Activated CD4-positive, alpha-beta T cell treated with anti-CD3 and anti-CD28 coated beads for 4 hours (primary cell): Measurements from ENCODE around the gene MED13L.

ENCODE experiments used
- DNase-seq, 2 donors: peaks; one replicate each; pipeline ENCODE4 v3.0.0-alpha.2; 2020

Gene MED13L

DNA sequence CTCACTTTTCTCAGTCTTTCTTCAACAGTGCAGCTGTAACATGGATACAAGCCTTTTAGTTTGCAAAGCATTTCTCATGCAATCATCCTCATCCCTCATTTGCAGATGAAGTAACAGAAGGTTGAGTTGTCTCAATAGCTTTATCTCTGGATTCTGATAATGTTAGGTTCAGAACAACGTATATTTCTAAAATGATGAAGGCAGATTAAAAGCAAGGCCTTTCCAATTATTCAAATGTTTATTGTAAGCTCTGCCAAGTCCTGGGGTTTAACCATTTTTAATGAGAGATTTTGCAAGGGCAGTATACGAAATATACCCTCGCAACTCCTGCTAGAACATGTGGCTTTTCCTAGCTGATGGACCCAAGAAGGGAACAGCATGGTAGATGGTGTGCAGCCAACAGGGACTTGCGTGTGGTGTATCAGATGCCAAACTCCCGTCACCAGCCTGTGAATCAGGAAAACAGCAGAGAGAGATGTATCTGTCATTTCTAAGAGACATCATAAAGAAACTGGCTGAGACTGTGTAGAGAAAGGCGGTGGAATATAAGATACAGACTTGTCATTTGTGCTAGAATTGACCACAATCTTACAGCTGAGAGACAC, 319.7 kb downstream of the MED13L start:
- DNase-seq, result no peak

DNA sequence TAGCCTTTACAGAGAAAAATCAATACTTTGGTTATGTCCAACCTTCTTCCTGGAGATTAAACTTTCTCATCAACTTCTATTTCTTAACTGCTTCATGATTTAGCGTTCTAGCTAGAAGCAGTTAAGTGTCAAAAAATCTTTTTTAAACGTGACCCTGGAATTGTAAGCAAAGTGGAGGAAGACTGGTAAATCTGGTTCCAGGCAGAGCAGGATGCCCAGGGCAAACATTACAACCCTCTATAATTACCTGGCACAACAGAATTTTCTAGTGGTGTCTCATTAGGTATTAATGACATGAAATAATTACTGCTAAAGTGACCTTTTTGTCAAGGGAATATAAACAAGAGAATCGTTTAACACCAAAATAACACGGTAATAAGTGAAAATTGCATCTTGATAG, 320.8 kb downstream of the MED13L start:
- no peak for DNase-seq

DNA sequence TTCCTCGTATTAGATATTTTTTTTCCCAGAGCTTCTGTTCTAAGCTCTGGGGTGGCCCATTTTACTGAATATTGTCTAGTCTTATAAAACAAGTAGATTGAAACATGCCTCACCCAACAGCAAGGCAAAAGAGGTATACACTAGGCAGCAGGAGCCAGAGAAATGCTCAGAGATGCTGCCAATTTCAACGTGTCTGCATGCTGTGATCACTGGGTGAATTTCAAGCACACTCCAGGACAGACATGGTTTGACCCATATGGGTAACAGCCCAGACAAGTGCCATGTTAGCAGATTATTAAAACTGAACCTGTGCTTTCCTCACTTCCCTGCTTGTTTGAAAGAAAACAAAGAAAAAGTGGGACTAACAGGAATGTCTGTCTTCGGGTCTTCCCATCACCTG, 321.3 kb downstream of the MED13L start:
- DNase-seq, result no peak

GRCh38 chr12:115953450-115953849, 324.0 kb downstream of the MED13L start:
- DNase-seq, result no peak

GRCh38 chr12:115953031-115953430, 324.5 kb downstream of the MED13L start:
- no peak for DNase-seq

- DNase-seq, result no peak
Observed at GRCh38 chr12:115950959-115951358, 326.5 kb downstream of the MED13L start.

GRCh38 chr12:115949675-115950074, 327.8 kb downstream of the MED13L start:
- no peak for DNase-seq

- DNase-seq, result no peak
Observed at GRCh38 chr12:115947696-115948062, 329.8 kb downstream of the MED13L start.

- DNase-seq, result no peak
Observed at GRCh38 chr12:115946867-115947695, 330.4 kb downstream of the MED13L start.

GRCh38 chr12:115946092-115946491, 331.4 kb downstream of the MED13L start:
- DNase-seq, result no peak

DNA sequence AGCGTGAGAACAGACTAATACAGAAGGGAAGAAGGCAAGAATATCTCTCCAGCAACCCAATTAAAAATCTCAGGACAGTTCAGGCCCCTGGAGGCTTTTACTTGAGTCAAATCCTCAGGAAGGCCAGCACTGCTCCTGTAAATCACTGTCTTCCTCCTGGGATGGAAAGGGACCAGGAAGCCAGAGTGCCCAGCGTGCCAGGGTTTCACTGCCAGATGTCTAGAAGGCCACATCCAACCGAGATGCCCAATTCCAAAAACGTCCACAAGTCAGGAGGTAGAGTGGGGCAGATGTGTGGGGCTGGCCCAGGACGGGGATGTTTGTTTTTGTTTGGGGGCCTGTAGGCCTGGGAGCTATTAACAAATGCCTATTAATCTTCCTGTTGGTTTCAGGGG, 332.0 kb downstream of the MED13L start:
- no peak for DNase-seq

DNA sequence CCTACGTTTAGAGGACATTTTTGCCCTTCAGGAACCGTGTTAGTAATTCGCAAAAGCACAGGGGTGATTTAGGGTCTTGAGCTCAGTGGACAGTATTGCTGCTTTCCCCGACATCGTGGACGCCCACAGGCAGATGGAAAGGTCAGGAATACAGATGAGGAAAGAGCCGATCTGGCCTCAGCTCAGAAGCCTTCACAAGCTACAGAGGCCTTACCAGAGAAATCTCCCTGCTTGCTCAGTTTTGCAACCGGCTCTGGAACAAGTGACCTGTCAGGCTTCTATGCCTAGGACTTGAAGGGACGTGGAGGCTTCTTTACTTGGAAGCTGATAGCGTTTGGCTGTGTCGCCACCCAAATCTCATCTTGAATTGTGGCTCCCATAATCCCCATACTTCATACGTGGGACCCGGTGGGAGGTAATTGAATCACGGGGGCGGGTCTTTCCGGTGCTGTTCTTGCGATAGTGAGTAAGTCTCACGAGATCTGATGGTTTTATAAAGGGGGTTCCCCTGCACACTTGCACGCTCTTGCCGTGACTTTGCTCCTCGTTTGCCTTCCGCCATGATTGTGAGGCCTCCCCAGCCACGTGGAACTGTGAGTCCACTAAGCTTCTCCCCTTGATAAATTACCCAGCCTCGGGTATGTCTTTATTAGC, 332.5 kb downstream of the MED13L start:
- DNase-seq, result no peak

DNA sequence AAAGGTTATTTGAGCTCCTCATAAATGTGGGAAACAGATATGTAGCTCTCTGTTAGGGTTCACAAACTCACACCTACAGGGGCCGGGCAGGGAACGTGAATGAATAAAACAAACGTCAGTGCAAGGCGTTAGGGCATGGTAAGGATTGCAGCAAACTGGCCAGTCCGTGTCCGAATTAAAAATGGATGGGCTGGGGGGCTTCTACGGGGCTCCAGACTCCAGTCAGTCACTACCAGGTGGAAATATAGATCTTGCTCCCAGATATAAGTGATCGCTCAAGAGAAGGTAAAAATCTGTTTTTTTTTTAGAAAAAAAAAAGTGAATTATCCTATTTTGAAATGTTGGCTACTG, 333.1 kb downstream of the MED13L start:
- DNase-seq, result no peak

- no peak for DNase-seq
Observed at GRCh38 chr12:115943630-115944391, 333.7 kb downstream of the MED13L start.

DNA sequence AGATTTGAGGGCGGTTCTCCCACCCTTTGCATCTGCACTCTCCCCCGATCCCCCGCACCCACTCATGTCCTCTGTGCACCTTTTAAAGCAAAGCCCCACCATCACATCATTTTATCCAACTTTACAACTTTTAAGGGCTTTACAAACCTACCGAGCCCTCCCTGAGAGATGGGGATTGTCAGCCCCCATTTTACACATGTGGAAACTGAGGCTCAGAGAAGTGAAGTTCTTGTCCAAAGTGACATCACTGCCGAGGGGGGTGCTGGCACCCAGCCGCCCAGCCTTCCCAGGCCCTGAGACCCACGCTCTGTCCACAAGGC, 334.2 kb downstream of the MED13L start:
- DNase-seq, result no peak

DNA sequence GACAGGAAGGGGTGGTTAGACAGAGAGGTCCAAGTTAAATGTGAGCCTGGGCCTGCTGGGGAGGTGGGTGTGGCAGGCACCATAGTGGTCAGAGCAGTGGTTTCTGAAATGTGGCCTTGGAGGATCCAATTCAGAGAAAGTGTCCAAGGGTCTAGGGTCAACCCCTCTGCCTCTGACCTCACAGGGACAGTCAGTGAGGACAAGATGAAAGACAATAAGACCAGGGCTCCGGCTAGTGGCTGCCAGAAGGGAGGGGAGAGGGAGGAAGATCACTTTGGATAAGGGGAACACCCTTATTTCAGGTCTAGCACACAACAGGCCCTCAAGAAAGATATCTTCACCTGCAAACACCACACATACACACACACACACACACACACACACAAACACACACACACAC, 335.1 kb downstream of the MED13L start:
- DNase-seq, result no peak

GRCh38 chr12:115941362-115941761, 336.1 kb downstream of the MED13L start:
- DNase-seq, result no peak

GRCh38 chr12:115938794-115939377, 338.6 kb downstream of the MED13L start:
- DNase-seq, result no peak

DNA sequence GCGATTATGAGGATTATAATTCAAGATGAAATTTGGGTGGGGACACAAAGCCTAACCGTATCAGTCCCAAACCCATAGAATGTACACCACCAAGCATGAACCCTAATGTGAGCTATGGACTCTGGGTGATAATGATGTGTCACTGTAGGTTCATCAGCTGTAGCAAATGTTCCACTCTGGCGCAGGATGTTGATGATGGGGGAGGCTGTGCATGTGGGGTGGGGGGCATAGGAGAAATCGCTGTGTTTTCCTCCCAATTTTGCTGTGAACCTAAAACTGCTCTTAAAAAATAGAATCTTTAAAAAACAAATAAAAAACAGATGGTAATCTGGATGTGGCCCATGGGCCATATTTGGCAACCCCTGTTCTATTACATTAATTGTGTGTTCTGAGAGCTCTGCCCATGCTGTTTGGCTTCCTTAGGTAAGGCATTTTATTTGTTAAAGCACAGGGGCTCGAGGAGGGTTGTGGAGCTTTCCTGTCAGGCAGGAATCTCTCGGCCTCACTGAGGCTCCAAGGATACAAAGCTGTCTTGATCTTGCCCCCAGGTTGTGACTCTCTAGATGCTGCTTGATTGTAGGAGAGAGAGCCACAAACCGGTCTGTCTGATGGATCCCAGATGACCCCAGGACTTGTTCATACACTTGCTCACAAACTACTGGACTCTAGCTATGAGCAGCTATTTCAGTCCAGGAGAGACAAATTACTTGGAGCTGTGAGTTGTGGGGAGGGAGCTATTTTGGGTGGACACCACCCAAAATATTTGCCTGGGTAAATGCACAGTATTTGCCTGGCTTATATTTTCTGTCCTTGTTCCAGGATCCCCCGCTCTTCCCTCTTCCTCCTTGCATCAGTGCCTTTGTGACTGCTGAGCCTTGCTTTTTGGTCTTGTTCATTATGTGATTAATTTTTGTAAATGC, 340.2 kb downstream of the MED13L start:
- no peak for DNase-seq

- no peak for DNase-seq
Observed at GRCh38 chr12:115934877-115935276, 342.6 kb downstream of the MED13L start.

GRCh38 chr12:115934046-115934445, 343.4 kb downstream of the MED13L start:
- no peak for DNase-seq

GRCh38 chr12:115932066-115932465, 345.4 kb downstream of the MED13L start:
- DNase-seq, result no peak
